GM08714 (cell line): ENCODE data around the gene SSX2IP.

Experiments used
- H3K4me3 ChIP-seq: fragments of 200-500 bp; sonication (Bioruptor generic); 2 replicates; pipeline ENCODE4 v1.5.1; 2014; ENCODE audit warnings: mild to moderate bottlenecking, low read length, inconsistent platforms
- ZNF274 ChIP-seq: IDR thresholded peaks from 2 replicates; pipeline ENCODE4 v1.6.1; 2012; ENCODE audit warnings: mild to moderate bottlenecking, low read depth, low read length

SSX2IP gene

DNA sequence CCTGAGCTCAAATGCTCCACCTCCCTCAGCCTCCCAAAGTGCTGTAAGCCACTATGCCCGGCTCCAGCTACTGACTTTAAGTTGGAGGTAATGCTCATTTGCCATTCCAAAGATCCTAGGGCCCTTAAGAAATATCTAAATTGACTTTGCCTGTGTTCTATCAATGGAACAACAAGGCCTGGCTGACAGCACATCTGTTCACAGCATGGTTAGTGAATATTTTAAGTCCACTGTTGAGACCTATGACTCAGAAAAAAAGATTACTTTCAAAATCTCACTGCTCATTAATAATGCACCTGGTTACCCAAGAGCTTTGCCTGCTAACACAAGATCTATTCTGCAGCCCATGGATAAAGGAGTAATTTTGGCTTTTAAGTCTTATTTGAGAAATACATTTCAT lies 3.5 kb upstream of the SSX2IP start:
- TF ChIP-seq ZNF274 = no peak
- H3K4me3 ChIP-seq = no peak overlapping the region

DNA sequence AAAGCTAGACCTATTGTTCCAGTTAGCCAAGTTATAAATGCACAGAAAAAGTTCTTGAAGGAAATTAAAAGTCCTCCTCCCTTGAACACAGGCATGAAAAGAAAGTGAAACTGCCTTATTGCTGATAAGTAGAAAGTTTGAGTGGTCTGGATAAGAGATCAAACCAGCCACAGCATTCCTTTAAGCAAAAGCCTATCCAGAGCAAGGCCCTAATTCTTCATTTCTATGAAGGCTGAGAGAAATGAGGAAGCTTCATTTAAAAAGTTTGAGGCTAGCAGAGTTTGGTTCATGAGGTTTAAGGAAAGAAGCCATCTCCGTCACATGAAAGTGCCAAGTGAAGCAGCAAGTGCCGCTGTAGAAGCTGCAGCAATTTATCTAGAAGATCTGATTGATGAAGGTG lies 2.7 kb upstream of the SSX2IP start:
- H3K4me3 ChIP-seq = peak overlapping the region; percentile 62; the same call in 1 of the 2 replicates
- TF ChIP-seq ZNF274 = no peak

DNA sequence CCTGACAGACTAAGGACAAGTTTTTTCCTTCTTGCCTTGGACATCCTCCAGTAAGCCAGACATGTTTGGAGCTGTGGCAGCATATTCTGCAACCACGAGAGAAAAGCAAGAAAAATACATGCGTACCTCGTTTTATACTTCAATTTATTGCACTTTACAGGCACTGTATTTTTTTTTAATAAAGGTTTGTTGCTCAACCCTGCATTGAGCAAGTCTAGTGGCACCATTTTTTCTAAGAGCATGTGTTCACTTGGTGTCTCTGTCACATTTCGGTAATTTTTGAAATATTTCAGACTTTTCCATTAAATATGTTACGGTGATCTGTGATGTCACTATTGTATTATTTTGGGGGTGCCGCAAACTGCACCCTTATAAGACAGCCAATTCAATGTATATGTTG lies 2.1 kb upstream of the SSX2IP start:
- peak overlapping the region; percentile 62; the same call in 1 of the 2 replicates for H3K4me3 ChIP-seq
- TF ChIP-seq ZNF274 = no peak

DNA sequence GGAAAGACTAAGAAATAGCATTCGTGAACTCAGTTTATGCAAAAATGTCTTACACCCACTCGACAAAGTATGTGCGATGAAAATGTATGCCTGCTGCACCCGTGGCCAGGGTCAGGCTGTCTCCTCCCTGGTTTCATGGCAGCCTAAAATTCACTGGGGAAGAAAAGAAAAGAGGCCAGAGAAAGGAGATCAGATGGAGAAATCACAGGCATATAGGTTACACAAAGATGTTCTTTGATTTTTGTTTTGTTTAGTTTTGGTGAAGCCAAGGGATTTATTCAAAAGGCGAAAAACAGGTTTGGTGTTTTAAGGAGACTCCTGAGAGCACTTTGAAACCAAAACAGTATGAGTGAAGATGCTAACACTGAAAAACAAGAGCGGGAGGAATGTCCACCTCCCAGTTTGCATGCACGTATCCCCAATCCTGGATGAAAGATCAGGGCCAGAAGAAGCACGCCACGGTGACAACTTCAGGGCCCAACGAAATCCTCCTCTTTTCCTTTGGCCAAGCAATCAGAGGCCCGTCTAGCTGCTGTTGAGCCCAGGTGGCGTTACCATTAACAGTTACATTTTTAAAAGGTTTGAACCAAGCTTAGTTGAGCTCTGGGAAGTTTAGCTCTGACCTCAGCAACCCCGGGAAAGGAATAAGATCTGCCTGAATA lies 992 bp upstream of the SSX2IP start:
- TF ChIP-seq ZNF274 = no peak
- H3K4me3 ChIP-seq = peak overlapping the region; percentile 86

DNA sequence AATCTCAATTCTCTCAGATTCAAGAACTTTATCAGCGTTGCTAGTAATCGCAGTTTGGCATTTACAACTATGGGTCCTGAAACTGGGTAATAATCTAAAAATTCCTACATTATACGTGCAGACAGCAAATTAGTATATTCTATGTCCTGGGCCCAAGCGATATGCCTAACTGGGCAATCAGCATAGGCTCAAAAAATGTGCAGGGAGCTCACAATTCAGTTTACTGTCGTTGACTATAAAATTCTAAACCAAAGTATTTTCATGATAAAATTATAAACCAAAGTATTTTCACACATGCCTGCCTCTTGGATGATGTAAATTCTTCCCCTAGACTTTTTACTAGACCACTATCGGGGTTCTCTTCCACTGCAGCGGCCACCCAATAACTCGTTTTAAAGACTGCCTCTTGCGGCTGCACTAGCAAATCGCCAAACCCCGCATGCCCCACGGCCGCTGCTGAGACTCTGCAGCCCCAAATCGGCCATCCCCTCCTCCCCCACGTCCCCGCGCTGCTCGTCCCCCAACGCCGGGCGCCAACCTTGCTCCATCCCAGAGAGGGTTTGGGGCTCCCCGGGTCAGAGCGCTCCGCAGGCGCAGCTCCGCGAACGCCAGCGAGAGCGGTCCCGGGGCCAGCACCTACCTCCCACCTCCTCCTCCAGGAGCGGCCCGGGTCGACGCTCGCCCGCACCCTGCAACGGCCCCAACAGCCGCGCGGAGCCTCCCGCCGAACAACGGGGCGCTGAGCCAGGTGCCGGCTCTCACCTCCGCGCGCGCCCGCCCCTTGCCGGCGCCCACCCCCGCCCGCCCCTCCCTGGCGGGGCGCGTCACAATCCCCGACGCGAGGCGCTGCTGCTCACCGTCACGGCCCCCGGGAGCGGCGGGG lies 506 bp downstream of the SSX2IP start:
- peak overlapping the region; percentile 86 for H3K4me3 ChIP-seq
- no peak for TF ChIP-seq ZNF274

DNA sequence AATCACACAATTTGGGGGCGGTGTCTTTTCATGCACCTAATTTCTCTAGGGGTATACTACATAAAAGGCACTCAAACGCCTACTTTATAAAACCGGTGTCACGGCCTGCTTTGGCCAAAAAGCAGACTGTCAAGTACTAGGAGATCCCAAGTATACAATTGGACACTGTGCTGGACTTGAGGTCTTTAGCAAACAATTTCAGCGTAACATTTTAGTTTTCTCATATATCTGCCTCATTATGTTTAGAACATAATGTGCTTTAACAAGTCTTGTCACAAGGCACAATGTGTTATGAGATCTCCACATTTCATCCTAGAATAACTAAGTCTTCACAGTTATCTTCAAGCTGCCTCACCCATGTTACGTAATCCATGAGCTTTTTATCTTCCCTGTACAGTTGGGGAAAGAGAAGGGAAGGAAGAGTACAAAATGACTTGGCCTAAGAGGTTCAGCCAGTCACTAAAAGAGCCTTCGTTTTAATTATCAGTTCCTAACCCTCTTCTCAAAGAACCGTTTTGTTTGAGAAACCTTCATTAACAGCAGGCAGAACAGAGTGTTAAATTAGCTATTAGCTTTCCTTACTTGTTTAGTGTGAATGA lies 1.7 kb downstream of the SSX2IP start:
- H3K4me3 ChIP-seq = no peak overlapping the region; the same call in 1 of the 2 replicates
- TF ChIP-seq ZNF274 = no peak

DNA sequence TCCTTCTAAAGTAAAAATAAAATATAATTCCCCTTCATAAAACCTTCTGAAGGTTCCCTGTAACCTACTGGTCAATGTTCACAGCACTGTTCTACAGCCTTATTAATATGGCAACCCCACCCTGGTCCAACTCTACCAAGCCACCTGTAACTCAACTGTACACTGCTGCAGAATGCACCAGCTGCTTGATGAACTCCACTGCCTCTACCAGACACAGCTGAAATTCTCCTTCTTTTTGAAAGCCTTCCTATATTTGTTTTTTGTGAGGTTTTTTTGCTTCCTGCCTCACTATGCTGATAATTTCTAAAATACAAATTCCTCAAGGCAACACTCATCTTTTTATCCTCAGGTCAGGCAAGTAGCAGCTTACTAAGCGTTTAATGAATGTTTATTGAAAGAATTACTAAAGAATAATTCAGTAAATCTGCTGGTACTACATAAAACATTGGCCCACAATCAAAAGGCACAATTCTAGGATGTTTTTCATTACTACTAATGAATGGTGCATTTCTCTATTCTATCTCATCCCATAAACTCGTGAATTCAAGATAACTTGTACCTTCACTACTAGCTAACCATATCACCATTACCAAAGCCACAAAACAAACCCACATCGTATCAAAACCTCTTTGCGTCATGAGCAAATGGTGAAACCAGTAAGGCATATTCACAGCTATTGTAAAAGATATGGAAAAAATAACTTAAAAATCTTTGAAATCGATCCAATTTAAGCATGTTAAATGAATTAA lies 2.4 kb downstream of the SSX2IP start:
- no peak overlapping the region for H3K4me3 ChIP-seq

DNA sequence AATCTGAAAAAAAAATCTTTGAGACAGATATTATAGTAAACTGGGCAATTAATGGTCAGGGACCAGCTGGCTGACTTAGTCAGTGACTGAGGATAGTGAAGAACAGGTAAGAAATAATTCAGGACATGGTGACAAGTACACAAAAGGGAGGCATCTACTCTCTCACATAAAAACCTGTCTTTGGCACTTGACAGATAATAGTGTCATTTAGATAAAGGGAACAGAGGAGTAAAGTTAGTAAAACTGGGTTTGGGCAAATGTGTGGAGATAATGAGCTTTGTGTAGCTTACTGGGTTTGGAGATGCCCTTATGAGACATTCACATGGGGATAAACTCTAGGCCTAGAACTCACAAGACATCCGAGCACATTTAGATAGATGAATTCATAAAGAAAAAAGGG lies 4.0 kb downstream of the SSX2IP start:
- H3K4me3 ChIP-seq = no peak overlapping the region
- no peak for TF ChIP-seq ZNF274

More for the DNA sequence above, 2.4 kb downstream of the SSX2IP start:
- TF ChIP-seq ZNF274 = no peak

DNA sequence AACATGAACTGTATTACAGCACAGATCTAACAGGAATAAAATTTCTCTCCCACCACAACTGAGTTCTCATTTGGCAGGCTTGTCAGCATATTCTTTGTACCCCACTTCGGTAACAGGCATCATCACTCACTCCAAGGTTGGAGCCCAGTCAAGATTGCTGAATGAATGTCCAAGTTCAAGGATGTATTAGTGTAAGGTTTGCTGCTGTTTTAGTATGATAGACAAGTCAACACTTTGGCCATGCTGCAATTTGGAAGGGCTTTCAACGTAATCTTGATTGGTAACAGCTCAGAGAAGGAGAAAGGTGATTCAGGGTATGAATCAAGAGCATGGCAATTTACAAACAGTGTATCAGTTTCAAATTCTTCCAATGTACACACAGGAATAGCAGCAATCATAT lies 6.8 kb downstream of the SSX2IP start:
- no peak for TF ChIP-seq ZNF274
- H3K4me3 ChIP-seq = no peak overlapping the region

DNA sequence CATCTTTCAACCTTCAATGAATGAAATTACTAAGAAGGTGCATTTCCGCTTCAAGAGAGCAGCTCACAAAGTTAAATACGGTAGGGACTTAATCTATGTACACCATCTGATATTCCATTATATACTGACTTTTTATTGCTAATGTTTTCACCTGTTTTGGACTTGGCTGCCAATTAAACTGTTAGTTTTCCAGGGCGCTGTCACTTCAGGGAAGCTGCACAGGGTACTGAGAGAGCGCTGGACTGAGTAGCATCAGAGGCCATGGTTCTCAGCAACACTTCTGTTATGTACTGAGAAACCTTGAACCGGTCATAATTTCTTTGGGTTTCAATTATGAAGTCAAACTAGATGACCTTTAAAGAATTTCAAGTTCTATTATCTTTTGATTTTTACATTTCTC lies 8.2 kb downstream of the SSX2IP start:
- TF ChIP-seq ZNF274 = no peak

DNA sequence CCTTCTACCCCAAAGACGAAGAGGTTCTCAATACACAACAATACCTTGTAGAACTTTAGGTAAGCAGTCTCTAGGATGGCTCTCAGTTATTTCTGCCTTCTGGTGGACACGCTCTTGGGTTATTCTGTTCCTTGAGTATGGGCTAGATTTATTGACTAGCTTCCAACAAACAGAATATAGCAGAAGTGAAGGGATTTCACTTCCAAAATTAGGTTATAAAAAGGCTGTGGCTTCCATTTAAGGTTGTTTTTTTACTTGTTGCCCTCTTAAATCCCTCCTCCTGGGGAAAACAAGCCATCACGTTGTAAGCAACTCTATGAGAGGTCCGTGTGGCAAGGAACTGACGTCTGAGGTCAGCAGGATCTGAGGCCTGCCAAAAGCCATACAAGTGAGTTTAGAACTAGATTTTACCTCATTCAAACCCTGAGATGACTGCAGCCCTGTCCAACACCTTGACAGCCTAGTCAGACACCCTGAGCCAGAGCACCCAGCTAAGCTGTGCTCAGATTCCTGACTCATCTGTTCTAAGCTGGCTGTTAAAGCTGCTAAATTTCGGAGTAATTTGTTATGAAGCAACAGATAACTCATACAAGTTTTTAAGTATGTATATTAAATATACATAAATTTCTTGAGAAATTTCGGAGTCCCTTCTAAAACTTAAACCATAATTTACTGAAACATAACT lies 12.7 kb downstream of the SSX2IP start:
- no peak for TF ChIP-seq ZNF274
- H3K4me3 ChIP-seq = no peak overlapping the region

More for the DNA sequence above, 8.2 kb downstream of the SSX2IP start:
- no peak overlapping the region for H3K4me3 ChIP-seq

DNA sequence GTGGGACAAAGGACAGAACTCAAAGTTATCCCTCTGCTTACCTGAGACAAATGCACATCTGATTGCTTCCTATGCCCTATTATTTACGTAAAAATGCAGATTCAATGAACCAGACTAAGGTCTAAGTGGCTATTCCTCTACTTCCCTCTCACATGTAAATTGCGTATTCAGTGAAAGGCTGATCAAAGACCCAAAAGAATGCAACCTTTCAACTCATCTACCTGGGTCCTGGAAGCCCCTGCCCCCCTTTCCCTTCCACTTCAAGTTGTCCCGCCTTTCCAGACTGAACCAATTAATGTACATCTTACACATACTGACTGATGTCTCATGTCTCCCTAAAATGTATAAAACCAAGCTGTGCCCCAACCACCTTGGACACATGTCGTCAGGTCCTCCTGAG lies 14.6 kb downstream of the SSX2IP start:
- H3K4me3 ChIP-seq = no peak overlapping the region

DNA sequence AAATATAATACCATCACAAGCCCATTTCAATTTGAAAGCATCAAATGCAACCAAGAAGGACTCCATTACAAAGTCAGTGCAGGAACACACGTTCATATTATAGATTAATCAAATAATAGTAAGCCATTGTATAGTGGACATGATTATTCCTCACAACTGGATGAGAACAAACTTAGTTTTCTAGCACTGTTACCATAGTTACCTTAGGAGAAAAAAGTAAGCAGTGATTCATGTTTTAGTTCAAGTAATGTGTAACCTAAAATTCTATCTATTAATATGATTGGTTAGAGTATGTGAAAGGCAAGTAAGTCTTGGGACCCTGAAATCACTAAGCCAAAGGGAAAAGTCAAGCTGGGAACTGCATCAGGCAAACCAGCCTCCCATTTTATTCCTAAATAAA lies 15.2 kb downstream of the SSX2IP start:
- TF ChIP-seq ZNF274 = no peak
- no peak overlapping the region for H3K4me3 ChIP-seq

More for the DNA sequence above, 14.6 kb downstream of the SSX2IP start:
- TF ChIP-seq ZNF274 = no peak
